Large intestine (tissue), 3 donors: Measurements from ENCODE around the gene FAM13B. TPM values are rescaled to one million over a fixed set of nuclear protein-coding genes. Genes with fewer than 3 reads are reported as not detected.
"Not testable (repeated sequence)": the region's sequence is repeated elsewhere in the genome, so short reads cannot be mapped to it uniquely, and the experiment has no call there.

Source experiments
- DNase-seq, 2 donors: peaks; one replicate each; pipeline versions ENCODE4 v3.0.0 to v3.0.0-alpha.2; 2013
- H3K27ac ChIP-seq: one replicate; pipeline ENCODE4 v1.5.1; 2013; ENCODE audit warnings: low read length
- H3K27me3 ChIP-seq: 2 replicates; pipeline ENCODE4 v1.6.1; 2013; ENCODE audit warnings: low read length; ENCODE audit not compliant: control insufficient read depth, insufficient read depth
- H3K36me3 ChIP-seq: 2 replicates; pipeline ENCODE4 v1.6.1; 2013; ENCODE audit warnings: low read length; ENCODE audit not compliant: control insufficient read depth, insufficient read depth
- H3K4me1 ChIP-seq: one replicate; pipeline ENCODE4 v1.6.1; 2013; ENCODE audit warnings: low read length; ENCODE audit not compliant: control insufficient read depth, insufficient read depth
- H3K4me3 ChIP-seq: one replicate; pipeline ENCODE4 v1.5.1; 2013; ENCODE audit warnings: low read length
- H3K9me3 ChIP-seq: one replicate; pipeline ENCODE4 v1.6.1; 2013; ENCODE audit warnings: mild to moderate bottlenecking, low read depth, low read length, moderate library complexity; ENCODE audit not compliant: control insufficient read depth
- WGBS: methylation state at CpG from one replicate; pipeline ENCODE4 v1.1.5; 2013; ENCODE audit warnings: low lambda C conversion rate; ENCODE audit not compliant: insufficient coverage; 5-methylcytosine and 5-hydroxymethylcytosine counted together
- polyA plus RNA-seq: library from polyadenylated mRNA; unstranded; fragments of 120-200 nt; gene quantifications from one replicate; pipeline ENCODE4 v1.2.1, GENCODE V29; 2013

The FAM13B gene
- polyA plus RNA-seq, 1 donor, result 23.5 TPM

- peak in 1 of 2 donors; percentile 56 for DNase-seq
- H3K4me3 ChIP-seq, result no peak overlapping the region
- WGBS, result 0% methylated on average over 1 of the region's 13 CpGs
- no peaks in the 10 kb centered on the region for H3K36me3 ChIP-seq
- no peak overlapping the region for H3K27ac ChIP-seq
- H3K27me3 ChIP-seq, result no peaks in the 10 kb centered on the region
- H3K9me3 ChIP-seq, result no peaks in the 10 kb centered on the region
- H3K4me1 ChIP-seq, result peaks cover 12% of the 10 kb centered on the region
These were observed 22.1 kb upstream of the FAM13B start for GRCh38 chr5:138054847-138055558.

- no peak for DNase-seq
- H3K4me1 ChIP-seq, result peaks cover 12% of the 10 kb centered on the region
- H3K27me3 ChIP-seq, result no peaks in the 10 kb centered on the region
- H3K9me3 ChIP-seq, result no peaks in the 10 kb centered on the region
- WGBS, result no CpG with 5 or more reads among the region's 3 CpGs
- H3K27ac ChIP-seq, result no peak overlapping the region
- no peaks in the 10 kb centered on the region for H3K36me3 ChIP-seq
- no peak overlapping the region for H3K4me3 ChIP-seq
These were observed 21.3 kb upstream of the FAM13B start for GRCh38 chr5:138054206-138054605.

- Histone ChIP-seq H3K27me3 (no peaks in the 10 kb centered on the region), H3K4me1 (peaks cover 12% of the 10 kb centered on the region), H3K36me3 (no peaks in the 10 kb centered on the region), H3K27ac (no peak overlapping the region), H3K4me3 (no peak overlapping the region), H3K9me3 (no peaks in the 10 kb centered on the region)
- 17% methylated on average over 1 of the region's 3 CpGs for WGBS
- DNase-seq, result peak in 1 of 2 donors; percentile 40
These were observed 20.7 kb upstream of the FAM13B start for GRCh38 chr5:138053554-138053953.

- WGBS, result no CpG with 5 or more reads among the region's 1 CpG
- DNase-seq, H3K27ac ChIP-seq: not testable (repeated sequence)
These were observed 19.8 kb upstream of the FAM13B start for GRCh38 chr5:138052718-138053117.

GRCh38 chr5:138051441-138052296 is 18.8 kb upstream of the FAM13B start:
- no peaks in the 10 kb centered on the region for H3K36me3 ChIP-seq
- H3K27ac ChIP-seq, result no peak overlapping the region
- H3K9me3 ChIP-seq, result no peaks in the 10 kb centered on the region
- WGBS, result 58% methylated on average over 6 of the region's 9 CpGs
- H3K4me1 ChIP-seq, result peaks cover 12% of the 10 kb centered on the region
- no peak overlapping the region for H3K4me3 ChIP-seq
- H3K27me3 ChIP-seq, result no peaks in the 10 kb centered on the region
- peak in 1 of 2 donors; percentile 33 for DNase-seq

More at GRCh38 chr5:138052718-138053117, 19.8 kb upstream of the FAM13B start:
- peaks cover 12% of the 10 kb centered on the region for H3K4me1 ChIP-seq
- not testable (repeated sequence) for H3K27me3 ChIP-seq, H3K9me3 ChIP-seq, H3K36me3 ChIP-seq, H3K4me3 ChIP-seq

- DNase-seq, H3K27me3 ChIP-seq, H3K4me3 ChIP-seq, H3K36me3 ChIP-seq, H3K4me1 ChIP-seq, H3K27ac ChIP-seq, H3K9me3 ChIP-seq: not testable (repeated sequence)
- 100% methylated on average over 1 of the region's 3 CpGs for WGBS
These were observed 12.4 kb upstream of the FAM13B start for GRCh38 chr5:138045283-138045682.

GRCh38 chr5:138038826-138039225 is 5.9 kb upstream of the FAM13B start:
- Histone ChIP-seq H3K4me1 (peaks cover 2% of the 10 kb centered on the region), H3K27ac (no peak overlapping the region), H3K4me3 (no peak overlapping the region), H3K27me3 (no peaks in the 10 kb centered on the region), H3K9me3 (no peaks in the 10 kb centered on the region), H3K36me3 (no peaks in the 10 kb centered on the region)
- no CpG with 5 or more reads among the region's 1 CpG for WGBS
- no peak for DNase-seq

GRCh38 chr5:138037907-138038633 is 5.2 kb upstream of the FAM13B start:
- no CpG with 5 or more reads among the region's 1 CpG for WGBS
- no peak overlapping the region for H3K27ac ChIP-seq
- DNase-seq, result no peak
- no peaks in the 10 kb centered on the region for H3K27me3 ChIP-seq
- peaks cover 7% of the 10 kb centered on the region for H3K4me1 ChIP-seq
- no peaks in the 10 kb centered on the region for H3K36me3 ChIP-seq
- H3K4me3 ChIP-seq, result no peak overlapping the region
- no peaks in the 10 kb centered on the region for H3K9me3 ChIP-seq

- Histone ChIP-seq H3K9me3 (no peaks in the 10 kb centered on the region), H3K27ac (no peak overlapping the region), H3K4me1 (peaks cover 7% of the 10 kb centered on the region), H3K4me3 (no peak overlapping the region), H3K27me3 (no peaks in the 10 kb centered on the region), H3K36me3 (no peaks in the 10 kb centered on the region)
- no peak for DNase-seq
These were observed 4.4 kb upstream of the FAM13B start for GRCh38 chr5:138037271-138037670.
